Peyer's patch (tissue), 4 donors: Measurements from ENCODE around the gene DISC1. TPM values are rescaled to one million over a fixed set of nuclear protein-coding genes. Genes with fewer than 3 reads are reported as not detected.
"Not testable (repeated sequence)": the region's sequence is repeated elsewhere in the genome, so short reads cannot be mapped to it uniquely, and the experiment has no call there.

Source experiments
- DNase-seq, 3 donors: peaks; one replicate each; pipeline ENCODE4 v3.0.0-alpha.2; 2017 to 2019
- H3K27ac ChIP-seq, 4 donors: fragments of 200-600 bp; sonication (generic); one replicate each; pipeline ENCODE4 v1.5.1; 2016 to 2019
- H3K27me3 ChIP-seq, 2 donors: fragments of 200-600 bp; sonication (generic); one replicate each; pipeline ENCODE4 v1.5.1; 2019
- H3K36me3 ChIP-seq, 3 donors: fragments of 200-600 bp; sonication (generic); one replicate each; pipeline ENCODE4 v1.5.1; 2016 to 2019
- H3K4me1 ChIP-seq, 4 donors: fragments of 200-600 bp; sonication (generic); one replicate each; pipeline ENCODE4 v1.5.1; 2016 to 2019
- H3K4me3 ChIP-seq, 4 donors: fragments of 200-600 bp; sonication (generic); 1 replicate in 3 of 4; 2 replicates in 1 of 4; pipeline ENCODE4 v1.5.1; 2016 to 2019; ENCODE audit warnings: mild to moderate bottlenecking in 1 of 4
- H3K9me3 ChIP-seq, 4 donors: fragments of 200-600 bp; sonication (generic); one replicate each; pipeline ENCODE4 v1.5.1; 2016 to 2019; ENCODE audit warnings: mild to moderate bottlenecking in 1 of 4
- POLR2A ChIP-seq, 2 donors: fragments of 450-650 bp; IDR thresholded peaks; one replicate each; pipeline ENCODE4 v1.5.1; 2017; ENCODE audit warnings: antibody characterized with exemption in 2 of 2, mild to moderate bottlenecking in 2 of 2, moderate library complexity in 2 of 2
- total RNA-seq, 4 donors: library from RNA; depleted of rRNA; stranded (reverse); fragments of >200 nt; gene quantifications; one replicate each; pipeline ENCODE4 v1.1.0, GENCODE V29; 2016
- TF ChIP-seq, protein P1 (sequence below), 6 experiments: fragments of 450-650 bp in 4 of 6; fragments of 200-600 bp in 2 of 6; sonication (generic) in 1 of 6; IDR thresholded peaks; one replicate each; pipeline ENCODE4 v1.5.1; 2017 to 2019; ENCODE audit warnings: antibody characterized with exemption in 6 of 6, mild to moderate bottlenecking in 3 of 6, moderate library complexity in 1 of 6

Gene DISC1
- total RNA-seq, 4 donors from 2014 or later: 2.3 to 39.6 (median 5.6) TPM

DNA sequence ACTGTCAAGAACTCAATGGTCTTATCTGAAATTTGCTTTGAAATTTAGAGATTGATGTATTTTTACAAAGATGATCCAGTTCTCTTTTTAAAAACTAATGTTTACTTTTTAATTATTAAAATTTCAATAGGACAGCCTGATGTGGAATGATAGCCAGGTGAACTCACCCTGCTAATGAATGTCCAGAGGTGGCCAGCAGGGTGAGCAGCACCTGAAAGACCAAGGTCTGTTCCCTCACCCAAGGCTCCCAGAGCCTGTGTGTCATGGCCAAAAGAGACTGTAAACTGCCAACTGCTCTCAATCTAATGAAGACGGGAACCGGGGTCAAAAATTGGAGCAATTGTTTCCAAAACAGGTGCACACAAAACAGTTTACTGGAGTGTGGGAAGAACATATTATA, 340.4 kb downstream of the DISC1 start:
- DNase-seq: no peak
- TF ChIP-seq, protein P1, sequence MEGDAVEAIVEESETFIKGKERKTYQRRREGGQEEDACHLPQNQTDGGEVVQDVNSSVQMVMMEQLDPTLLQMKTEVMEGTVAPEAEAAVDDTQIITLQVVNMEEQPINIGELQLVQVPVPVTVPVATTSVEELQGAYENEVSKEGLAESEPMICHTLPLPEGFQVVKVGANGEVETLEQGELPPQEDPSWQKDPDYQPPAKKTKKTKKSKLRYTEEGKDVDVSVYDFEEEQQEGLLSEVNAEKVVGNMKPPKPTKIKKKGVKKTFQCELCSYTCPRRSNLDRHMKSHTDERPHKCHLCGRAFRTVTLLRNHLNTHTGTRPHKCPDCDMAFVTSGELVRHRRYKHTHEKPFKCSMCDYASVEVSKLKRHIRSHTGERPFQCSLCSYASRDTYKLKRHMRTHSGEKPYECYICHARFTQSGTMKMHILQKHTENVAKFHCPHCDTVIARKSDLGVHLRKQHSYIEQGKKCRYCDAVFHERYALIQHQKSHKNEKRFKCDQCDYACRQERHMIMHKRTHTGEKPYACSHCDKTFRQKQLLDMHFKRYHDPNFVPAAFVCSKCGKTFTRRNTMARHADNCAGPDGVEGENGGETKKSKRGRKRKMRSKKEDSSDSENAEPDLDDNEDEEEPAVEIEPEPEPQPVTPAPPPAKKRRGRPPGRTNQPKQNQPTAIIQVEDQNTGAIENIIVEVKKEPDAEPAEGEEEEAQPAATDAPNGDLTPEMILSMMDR (IDR thresholded peaks at IDR 0.05): no peak
- no peak for TF ChIP-seq POLR2A (IDR thresholded peaks at IDR 0.05)
- Histone ChIP-seq H3K4me1 (no peaks in the 10 kb centered on the region), H3K9me3 (no peaks in the 10 kb centered on the region), H3K27ac (no peak overlapping the region), H3K36me3 (no peaks in the 10 kb centered on the region), H3K4me3 (no peak overlapping the region), H3K27me3 (no peaks in the 10 kb centered on the region)

DNA sequence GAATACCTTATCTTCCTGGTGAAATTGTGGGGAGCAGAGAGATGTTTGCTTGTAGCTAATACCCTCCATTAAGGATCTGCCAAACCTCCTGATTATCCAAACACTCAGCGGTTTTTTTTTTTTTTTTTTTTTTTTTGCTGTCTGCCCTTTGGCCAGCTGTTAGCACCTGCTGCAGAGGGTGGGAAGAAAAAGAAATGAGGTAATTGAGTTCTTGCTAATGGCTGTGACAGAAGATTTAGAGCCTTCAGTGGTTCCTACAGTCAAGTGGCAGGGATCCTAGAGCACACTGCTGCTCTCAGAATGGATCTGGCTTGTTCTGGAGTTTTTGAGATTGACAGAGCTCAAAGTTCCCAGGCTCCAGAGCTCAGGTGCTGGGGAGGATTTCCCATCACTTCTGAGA, 342.5 kb downstream of the DISC1 start:
- Histone ChIP-seq H3K27me3 (no peaks in the 10 kb centered on the region), H3K36me3 (no peaks in the 10 kb centered on the region), H3K4me1 (no peaks in the 10 kb centered on the region), H3K9me3 (no peaks in the 10 kb centered on the region), H3K4me3 (no peak overlapping the region), H3K27ac (no peak overlapping the region)
- no peak for DNase-seq
- TF ChIP-seq, protein P1 (IDR thresholded peaks at IDR 0.05): no peak
- no peak for TF ChIP-seq POLR2A (IDR thresholded peaks at IDR 0.05)

DNA sequence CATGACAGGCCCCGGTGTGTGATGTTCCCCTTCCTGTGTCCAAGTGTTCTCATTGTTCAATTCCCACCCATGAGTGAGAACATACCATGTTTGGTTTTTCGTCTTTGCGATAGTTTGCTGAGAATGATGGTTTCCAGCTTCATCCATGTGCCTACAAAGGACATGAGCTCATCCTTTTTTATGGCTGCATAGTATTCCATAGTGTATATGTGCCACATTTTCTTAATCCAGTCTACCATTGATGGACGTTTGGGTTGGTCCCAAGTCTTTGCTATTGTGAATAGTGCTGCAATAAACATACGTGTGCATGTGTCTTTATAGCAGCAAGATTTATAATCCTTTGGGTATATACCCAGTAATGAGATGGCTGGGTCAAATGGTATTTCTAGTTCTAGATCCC, 343.2 kb downstream of the DISC1 start:
- not testable (repeated sequence) for DNase-seq, H3K27ac ChIP-seq, H3K9me3 ChIP-seq, H3K27me3 ChIP-seq, H3K4me3 ChIP-seq, H3K36me3 ChIP-seq, H3K4me1 ChIP-seq

DNA sequence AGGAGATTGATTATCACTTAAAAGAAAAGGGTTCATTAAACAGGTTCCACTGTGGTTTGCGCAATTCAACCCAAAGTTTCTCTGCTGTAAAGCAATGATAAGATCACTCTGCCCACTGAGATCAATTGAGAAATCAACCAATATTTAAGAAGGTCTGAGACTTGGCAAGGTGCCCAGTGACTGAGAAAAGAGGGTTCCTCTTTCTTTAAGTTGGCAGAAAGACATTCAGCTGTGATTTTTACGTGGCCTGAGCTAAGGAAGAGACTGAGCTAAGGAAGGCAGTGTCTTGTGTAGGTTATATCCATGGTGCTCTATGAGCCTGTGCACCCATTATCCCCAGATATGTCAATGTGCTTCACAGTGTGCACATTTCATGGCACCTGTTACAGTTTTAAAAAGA, 344.1 kb downstream of the DISC1 start:
- H3K4me3 ChIP-seq: no peak overlapping the region
- no peak for DNase-seq

GRCh38 chr1:231971397-231972110, 345.0 kb downstream of the DISC1 start:
- H3K36me3 ChIP-seq: no peaks in the 10 kb centered on the region
- no peaks in the 10 kb centered on the region for H3K4me1 ChIP-seq
- H3K27me3 ChIP-seq: no peaks in the 10 kb centered on the region
- no peak overlapping the region for H3K27ac ChIP-seq
- no peak for DNase-seq
- no peak overlapping the region for H3K4me3 ChIP-seq
- H3K9me3 ChIP-seq: no peaks in the 10 kb centered on the region
- TF ChIP-seq, protein P1 (IDR thresholded peaks at IDR 0.05): no peak
- TF ChIP-seq POLR2A (IDR thresholded peaks at IDR 0.05): no peak

More for the DNA sequence above, 344.1 kb downstream of the DISC1 start:
- Histone ChIP-seq H3K9me3 (no peaks in the 10 kb centered on the region), H3K27me3 (no peaks in the 10 kb centered on the region), H3K4me1 (no peaks in the 10 kb centered on the region), H3K27ac (no peak overlapping the region), H3K36me3 (no peaks in the 10 kb centered on the region)
- TF ChIP-seq, protein P1 (IDR thresholded peaks at IDR 0.05): no peak
- no peak for TF ChIP-seq POLR2A (IDR thresholded peaks at IDR 0.05)

DNA sequence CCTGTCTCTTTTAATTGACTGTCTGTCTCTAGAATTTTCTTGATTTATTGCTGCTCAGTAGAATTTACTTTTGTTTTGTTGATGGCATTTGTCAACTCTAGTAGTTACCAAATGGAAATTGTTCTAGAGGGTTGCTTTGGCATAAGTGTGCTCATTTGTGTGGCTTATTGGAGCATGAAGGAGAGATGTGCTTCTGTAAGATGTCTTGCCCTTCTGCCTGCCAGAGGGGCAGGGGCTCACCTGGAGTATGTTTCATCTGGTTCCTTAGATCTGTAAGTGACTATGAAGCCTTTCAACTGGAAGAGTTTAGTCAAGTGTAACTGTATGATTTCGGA, 345.5 kb downstream of the DISC1 start:
- Histone ChIP-seq H3K9me3 (no peaks in the 10 kb centered on the region), H3K4me3 (no peak overlapping the region)
- TF ChIP-seq, protein P1 (IDR thresholded peaks at IDR 0.05): no peak
- TF ChIP-seq POLR2A (IDR thresholded peaks at IDR 0.05): no peak

More for the DNA sequence above, 345.5 kb downstream of the DISC1 start:
- no peaks in the 10 kb centered on the region for H3K36me3 ChIP-seq
- no peak overlapping the region for H3K27ac ChIP-seq
- no peaks in the 10 kb centered on the region for H3K27me3 ChIP-seq
- DNase-seq: no peak
- H3K4me1 ChIP-seq: no peaks in the 10 kb centered on the region
